Measurements from ENCODE around the gene ABCB9.
A peak's percentile ranks its signal among the peaks of the same experiment; 100 is the strongest.

The ABCB9 gene

GRCh38 chr12:122980183-122981035, 14.1 kb upstream of the ABCB9 start, which contains the start of gene ARL6IP4:
TSS of gene ARL6IP4 (plus strand) at chr12:122980681. CDS start at chr12:122981140, 459 bp downstream.
- FAIRE-seq (no peak), DNase-seq (ENCODE audit: insufficient read length, low spot score) (peak; percentile 75)
- TF ChIP-seq CTCF (IDR thresholded peaks at IDR 0.05; ENCODE audit: insufficient read depth, missing control alignments) = no peak

GRCh38 chr12:122979908-122980182, 13.6 kb upstream of the ABCB9 start:
- TF ChIP-seq CTCF (IDR thresholded peaks at IDR 0.05; ENCODE audit: insufficient read depth, missing control alignments) = no peak
- DNase-seq (ENCODE audit: insufficient read length, low spot score) (no peak), FAIRE-seq (no peak)

- TF ChIP-seq CTCF (IDR thresholded peaks at IDR 0.05; ENCODE audit: insufficient read depth, missing control alignments) = no peak
- no peak for DNase-seq (ENCODE audit: insufficient read length, low spot score)
- no peak for FAIRE-seq
Measured at GRCh38 chr12:122979001-122979907, 13.0 kb upstream of the ABCB9 start.

GRCh38 chr12:122978507-122978955, 12.3 kb upstream of the ABCB9 start:
- no peak for DNase-seq (ENCODE audit: insufficient read length, low spot score)
- no peak for FAIRE-seq
- TF ChIP-seq CTCF (IDR thresholded peaks at IDR 0.05; ENCODE audit: insufficient read depth, missing control alignments) = no peak

GRCh38 chr12:122977655-122978392, 11.6 kb upstream of the ABCB9 start:
- DNase-seq (ENCODE audit: insufficient read length, low spot score) = no peak
- no peak for TF ChIP-seq CTCF (IDR thresholded peaks at IDR 0.05; ENCODE audit: insufficient read depth, missing control alignments)
- no peak for FAIRE-seq

- DNase-seq (ENCODE audit: insufficient read length, low spot score) (no peak), FAIRE-seq (no peak)
- no peak for TF ChIP-seq CTCF (IDR thresholded peaks at IDR 0.05; ENCODE audit: insufficient read depth, missing control alignments)
Measured at GRCh38 chr12:122977153-122977552, 10.9 kb upstream of the ABCB9 start.
